ENCODE data around the gene PHF21A. TPM values are rescaled to one million over a fixed set of nuclear protein-coding genes. Genes with fewer than 3 reads are reported as not detected.

The PHF21A gene
- total and polyA plus RNA-seq, 2 of the 13 experiments (the other 11 are each of a cell fraction or from before 2014, with no cell fraction given), result 4.1 to 34.6 TPM

DNA sequence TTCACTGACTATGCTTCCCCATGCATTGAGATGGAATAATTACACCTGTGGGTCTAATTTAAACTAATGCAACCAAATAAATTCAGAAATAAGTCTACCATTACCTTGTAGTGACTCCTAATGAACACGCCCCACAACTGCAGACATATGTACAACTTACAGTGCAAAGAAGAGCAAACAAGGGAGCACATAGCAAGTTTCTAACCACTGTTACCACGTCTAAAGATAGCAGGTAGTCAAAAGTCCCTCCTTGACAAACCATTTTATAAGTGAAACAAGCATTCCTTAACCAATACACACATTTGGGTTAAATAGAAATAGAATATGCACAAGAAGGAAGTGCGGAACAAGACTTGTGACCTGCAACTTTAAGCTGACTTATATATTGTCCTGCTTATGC lies 20.6 kb downstream of the PHF21A start:
- intact Hi-C loops (cut with micrococcal nuclease; ENCODE audit: unreplicated experiment), result no loop called here
- Histone ChIP-seq H4K20me1 (ENCODE audit: insufficient read depth, low read length) (peaks cover 5% of the 10 kb centered on the region), H3K4me2 (ENCODE audit: low read depth, low read length) (no peak overlapping the region), H3K4me1 (ENCODE audit: insufficient read depth, low read length) (no peaks in the 10 kb centered on the region), H3K4me3 (replicated peaks in 1 of 3; ENCODE audit: insufficient read depth in 1 of 3, low read depth in 2 of 3, low read length in 3 of 3) (no peak overlapping the region), H3K79me2 (ENCODE audit: insufficient read depth, low read length) (peaks cover 5% of the 10 kb centered on the region), H3K9me3 (ENCODE audit: low read length) (no peaks in the 10 kb centered on the region), H2AFZ (ENCODE audit: low read length) (no peak overlapping the region), H3K36me3 (replicated peaks in 1 of 2; ENCODE audit: control insufficient read depth in 1 of 2, insufficient read depth in 2 of 2, low read length in 2 of 2) (no peaks in the 10 kb centered on the region), H3K27ac (ENCODE audit: extremely low read length, insufficient read depth, low read length) (no peak overlapping the region), H3K27me3 (ENCODE audit: control insufficient read depth in 1 of 2, insufficient read depth in 2 of 2, low read length in 2 of 2) (no peaks in the 10 kb centered on the region), H3K9ac (ENCODE audit: insufficient read depth, low read depth, low read length) (no peak overlapping the region)
- CTCF ChIA-PET (ENCODE audit: low intra/inter-chr PET ratio, low total read pairs), result no interaction called here
- ATAC-seq (no peak), DNase-seq (ENCODE audit: low spot score) (no peak), FAIRE-seq (no peak)
- POLR2A ChIA-PET, result no interaction called here
- TF ChIP-seq, protein P1, sequence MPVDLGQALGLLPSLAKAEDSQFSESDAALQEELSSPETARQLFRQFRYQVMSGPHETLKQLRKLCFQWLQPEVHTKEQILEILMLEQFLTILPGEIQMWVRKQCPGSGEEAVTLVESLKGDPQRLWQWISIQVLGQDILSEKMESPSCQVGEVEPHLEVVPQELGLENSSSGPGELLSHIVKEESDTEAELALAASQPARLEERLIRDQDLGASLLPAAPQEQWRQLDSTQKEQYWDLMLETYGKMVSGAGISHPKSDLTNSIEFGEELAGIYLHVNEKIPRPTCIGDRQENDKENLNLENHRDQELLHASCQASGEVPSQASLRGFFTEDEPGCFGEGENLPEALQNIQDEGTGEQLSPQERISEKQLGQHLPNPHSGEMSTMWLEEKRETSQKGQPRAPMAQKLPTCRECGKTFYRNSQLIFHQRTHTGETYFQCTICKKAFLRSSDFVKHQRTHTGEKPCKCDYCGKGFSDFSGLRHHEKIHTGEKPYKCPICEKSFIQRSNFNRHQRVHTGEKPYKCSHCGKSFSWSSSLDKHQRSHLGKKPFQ (CRISPR knock-in tag; IDR thresholded peaks at IDR 0.05; ENCODE audit: insufficient replicate concordance), result no peak
- TF ChIP-seq ETV5 (CRISPR knock-in tag; IDR thresholded peaks at IDR 0.05; ENCODE audit: borderline replicate concordance) (no peak), IRX3 (CRISPR knock-in tag; IDR thresholded peaks at IDR 0.05; ENCODE audit: borderline replicate concordance, low read depth) (no peak), ARHGAP35 (CRISPR knock-in tag; IDR thresholded peaks at IDR 0.05; ENCODE audit: borderline replicate concordance) (no peak), NCOA2 (CRISPR knock-in tag; IDR thresholded peaks at IDR 0.05) (no peak), CHCHD3 (CRISPR knock-in tag; IDR thresholded peaks at IDR 0.05) (no peak), PRMT3 (CRISPR knock-in tag; IDR thresholded peaks at IDR 0.05; ENCODE audit: borderline replicate concordance, low read depth) (no peak), ZMAT5 (CRISPR knock-in tag; IDR thresholded peaks at IDR 0.05; ENCODE audit: borderline replicate concordance, low read depth) (no peak), ZNF335 (CRISPR knock-in tag; IDR thresholded peaks at IDR 0.05) (no peak), DZIP1 (CRISPR knock-in tag; IDR thresholded peaks at IDR 0.05) (no peak), SRSF1 (optimal IDR thresholded peaks at IDR 0.05; ENCODE audit: low read depth, low read length) (no peak), TGIF2 (CRISPR knock-in tag; IDR thresholded peaks at IDR 0.05) (no peak)
- WGBS (ENCODE audit: low lambda C conversion rate), result 94% methylated on average over 3 of the region's 3 CpGs
- in situ Hi-C loops (cut with HindIII; ENCODE audit: extremely low pct_ligation_motif_present, low pct_unique_long_range_greater_than_20kb), result no loop called here
- BruUV-seq (replicated peaks), result no TSS peak
